ENCODE results near the gene BEGAIN.

GRCh38 chr14:100573757-100574641 is 13.2 kb downstream of the BEGAIN start:
- TF ChIP-seq, protein P1, sequence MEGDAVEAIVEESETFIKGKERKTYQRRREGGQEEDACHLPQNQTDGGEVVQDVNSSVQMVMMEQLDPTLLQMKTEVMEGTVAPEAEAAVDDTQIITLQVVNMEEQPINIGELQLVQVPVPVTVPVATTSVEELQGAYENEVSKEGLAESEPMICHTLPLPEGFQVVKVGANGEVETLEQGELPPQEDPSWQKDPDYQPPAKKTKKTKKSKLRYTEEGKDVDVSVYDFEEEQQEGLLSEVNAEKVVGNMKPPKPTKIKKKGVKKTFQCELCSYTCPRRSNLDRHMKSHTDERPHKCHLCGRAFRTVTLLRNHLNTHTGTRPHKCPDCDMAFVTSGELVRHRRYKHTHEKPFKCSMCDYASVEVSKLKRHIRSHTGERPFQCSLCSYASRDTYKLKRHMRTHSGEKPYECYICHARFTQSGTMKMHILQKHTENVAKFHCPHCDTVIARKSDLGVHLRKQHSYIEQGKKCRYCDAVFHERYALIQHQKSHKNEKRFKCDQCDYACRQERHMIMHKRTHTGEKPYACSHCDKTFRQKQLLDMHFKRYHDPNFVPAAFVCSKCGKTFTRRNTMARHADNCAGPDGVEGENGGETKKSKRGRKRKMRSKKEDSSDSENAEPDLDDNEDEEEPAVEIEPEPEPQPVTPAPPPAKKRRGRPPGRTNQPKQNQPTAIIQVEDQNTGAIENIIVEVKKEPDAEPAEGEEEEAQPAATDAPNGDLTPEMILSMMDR (IDR thresholded peaks at IDR 0.05): no peak
- TF ChIP-seq POLR2A (IDR thresholded peaks at IDR 0.05): no peak
